ENCODE results near the gene TMEM74B. TPM values are rescaled to one million over a fixed set of nuclear protein-coding genes. Genes with fewer than 3 reads are reported as not detected.

Gene TMEM74B
- total RNA-seq, 4 donors from 2014 or later = 1.7 to 2.8 TPM; not detected in 2

GRCh38 chr20:1166948-1167720, 17.6 kb downstream of the TMEM74B start:
- no peak for TF ChIP-seq CTCF (IDR thresholded peaks at IDR 0.05)
- no peak for DNase-seq (ENCODE audit: low spot score)
- ATAC-seq (ENCODE audit: low FRiP score) = no peak

- ATAC-seq (ENCODE audit: low FRiP score) (no peak), DNase-seq (ENCODE audit: low spot score) (no peak)
- no peak for TF ChIP-seq CTCF (IDR thresholded peaks at IDR 0.05)
Measured at GRCh38 chr20:1165941-1166340, 18.8 kb downstream of the TMEM74B start.

GRCh38 chr20:1165521-1165920, 19.3 kb downstream of the TMEM74B start:
- DNase-seq (ENCODE audit: low spot score) = no peak
- no peak for ATAC-seq (ENCODE audit: low FRiP score)
- no peak for TF ChIP-seq CTCF (IDR thresholded peaks at IDR 0.05)

- ATAC-seq (ENCODE audit: low FRiP score) = no peak
- DNase-seq (ENCODE audit: low spot score) = no peak
- TF ChIP-seq CTCF (IDR thresholded peaks at IDR 0.05) = no peak
Measured at GRCh38 chr20:1164871-1165270, 19.9 kb downstream of the TMEM74B start.

GRCh38 chr20:1163653-1164052, 21.1 kb downstream of the TMEM74B start:
- no peak for DNase-seq (ENCODE audit: low spot score)
- no peak for TF ChIP-seq CTCF (IDR thresholded peaks at IDR 0.05)
- no peak for ATAC-seq (ENCODE audit: low FRiP score)

GRCh38 chr20:1163105-1163504, 21.7 kb downstream of the TMEM74B start:
- TF ChIP-seq CTCF (IDR thresholded peaks at IDR 0.05) = no peak
- DNase-seq (ENCODE audit: low spot score) = no peak
- no peak for ATAC-seq (ENCODE audit: low FRiP score)

- TF ChIP-seq CTCF (IDR thresholded peaks at IDR 0.05) = no peak
- ATAC-seq (ENCODE audit: low FRiP score) = no peak
- no peak for DNase-seq (ENCODE audit: low spot score)
Measured at GRCh38 chr20:1160991-1161390, 23.8 kb downstream of the TMEM74B start.

Data from omental fat pad (tissue), 4 donors.